DND-41 (cell line): Measurements from ENCODE around the gene SLC29A4.
"Not testable (repeated sequence)": the region's sequence is repeated elsewhere in the genome, so short reads cannot be mapped to it uniquely, and the experiment has no call there.

ENCODE experiments used
- ATAC-seq: fragments of 200-7000 bp; cut with Tn5 transposase; 3 replicates; pipeline ENCODE4 v1.9.1; 2021; ENCODE audit warnings: low read depth; ENCODE audit not compliant: insufficient read depth
- DNase-seq: peaks from one replicate; pipeline ENCODE4 v3.0.0-alpha.2; 2020
- H2AFZ ChIP-seq: 2 replicates; pipeline ENCODE4 v1.6.0; 2012; ENCODE audit warnings: low read depth, low read length
- H3K27ac ChIP-seq: 2 replicates; pipeline ENCODE4 v1.5.1; 2012; ENCODE audit warnings: low read length, inconsistent platforms
- H3K27me3 ChIP-seq: fragments of 200-600 bp; sonication (generic); 2 replicates; pipeline ENCODE4 v1.6.0; 2012; ENCODE audit warnings: low read length, mild to moderate bottlenecking, inconsistent platforms; ENCODE audit not compliant: insufficient read depth, poor library complexity
- H3K36me3 ChIP-seq: 2 replicates; pipeline ENCODE4 v1.5.1; 2012; ENCODE audit warnings: low read length, inconsistent platforms; ENCODE audit not compliant: insufficient read depth
- H3K4me1 ChIP-seq: 2 replicates; pipeline ENCODE4 v1.5.1; 2012; ENCODE audit warnings: mild to moderate bottlenecking, low read length; ENCODE audit not compliant: insufficient read depth
- H3K4me2 ChIP-seq: 2 replicates; pipeline ENCODE4 v1.6.0; 2012; ENCODE audit warnings: mild to moderate bottlenecking, moderate library complexity, low read length, inconsistent platforms; ENCODE audit not compliant: insufficient read depth
- H3K4me3 ChIP-seq, 2 experiments: fragments of 200-600 bp in 1 of 2; shearing (Covaris generic) in 1 of 2; 2 replicates each; pipeline ENCODE4 v1.5.1; 2012 to 2016; ENCODE audit warnings: inconsistent platforms in 2 of 2, low read length in 2 of 2, mild to moderate bottlenecking in 2 of 2, low read depth in 1 of 2, moderate library complexity in 1 of 2
- H3K79me2 ChIP-seq: 2 replicates; pipeline ENCODE4 v1.6.0; 2012; ENCODE audit warnings: low read length, inconsistent platforms; ENCODE audit not compliant: insufficient read depth
- H3K9ac ChIP-seq: 2 replicates; pipeline ENCODE4 v1.6.0; 2012; ENCODE audit warnings: low read depth, mild to moderate bottlenecking, inconsistent platforms, low read length, moderate library complexity
- H3K9me3 ChIP-seq: 2 replicates; pipeline ENCODE4 v1.5.1; 2012; ENCODE audit warnings: low read length, moderate library complexity, mild to moderate bottlenecking, inconsistent platforms; ENCODE audit not compliant: insufficient read depth, severe bottlenecking
- H4K20me1 ChIP-seq: 2 replicates; pipeline ENCODE4 v1.6.0; 2012; ENCODE audit warnings: low read length; ENCODE audit not compliant: insufficient read depth
- EZH2 ChIP-seq: IDR thresholded peaks from 3 replicates; pipeline ENCODE4 v1.6.1; 2012; ENCODE audit warnings: borderline replicate concordance, low read depth, mild to moderate bottlenecking, moderate library complexity, low read length, inconsistent platforms; ENCODE audit not compliant: severe bottlenecking
- TF ChIP-seq, protein P1 (sequence below): IDR thresholded peaks from 2 replicates; pipeline ENCODE4 v1.5.1; 2012; ENCODE audit warnings: borderline replicate concordance, low read length, moderate library complexity, mild to moderate bottlenecking; ENCODE audit not compliant: poor library complexity, severe bottlenecking; ENCODE audit errors: extremely low read depth

The SLC29A4 gene

DNA sequence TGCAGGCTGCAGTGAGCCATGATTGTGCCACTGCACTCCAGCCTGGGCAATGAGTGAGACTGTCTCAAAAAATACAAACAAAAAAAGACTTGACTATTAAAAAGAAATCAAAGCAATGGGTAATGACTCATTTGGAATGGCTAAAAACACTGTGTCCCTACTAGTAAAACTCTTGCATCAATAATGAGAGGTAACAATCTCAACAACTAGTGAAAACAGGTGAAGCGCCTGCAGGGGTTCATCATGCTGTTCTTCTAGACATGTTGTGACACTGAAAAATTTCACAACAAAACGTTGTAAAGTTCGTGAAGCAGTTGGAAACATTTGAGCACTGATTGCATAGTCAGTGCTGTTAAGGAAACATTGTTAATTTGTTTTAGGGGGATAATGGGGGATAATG, 26.9 kb upstream of the SLC29A4 start:
- DNase-seq = no peak
- H3K36me3 ChIP-seq = no peaks in the 10 kb centered on the region
- ATAC-seq = no peak

DNA sequence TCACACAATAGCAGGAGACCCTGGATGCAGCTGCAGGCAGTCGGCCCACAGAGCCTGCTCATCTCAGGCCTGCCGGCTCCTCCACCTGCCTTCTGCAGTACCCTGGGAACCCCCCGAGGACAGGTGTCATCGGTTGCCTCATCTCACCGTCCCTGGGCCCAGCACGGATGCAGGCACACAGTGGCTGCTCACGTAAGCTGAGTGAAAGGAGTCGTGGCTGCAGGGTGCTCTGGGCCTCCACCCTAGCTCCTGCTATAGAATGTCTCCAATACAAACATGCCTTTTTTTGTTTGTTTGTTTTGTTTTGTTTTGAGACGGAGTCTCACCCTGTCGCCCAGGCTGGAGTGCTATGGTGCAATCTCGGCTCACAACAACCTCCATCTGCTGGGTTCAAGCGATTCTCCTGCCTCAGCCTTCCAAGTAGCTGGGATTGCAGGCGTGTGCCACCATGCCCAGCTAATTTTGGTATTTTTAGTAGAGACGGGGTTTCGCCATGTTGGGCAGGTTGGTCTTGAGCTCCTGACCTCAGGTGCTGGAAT, 22.1 kb upstream of the SLC29A4 start:
- not testable (repeated sequence) for H3K27me3 ChIP-seq, H3K36me3 ChIP-seq, ATAC-seq, H3K4me3 ChIP-seq, H3K4me1 ChIP-seq, DNase-seq, H3K79me2 ChIP-seq, H3K9ac ChIP-seq, H3K9me3 ChIP-seq, H3K4me2 ChIP-seq, H4K20me1 ChIP-seq, H2AFZ ChIP-seq, H3K27ac ChIP-seq

More for the DNA sequence above, 26.9 kb upstream of the SLC29A4 start:
- H3K9ac ChIP-seq = no peak overlapping the region
- no peak overlapping the region for H3K4me3 ChIP-seq
- H3K4me2 ChIP-seq = no peak overlapping the region
- no peaks in the 10 kb centered on the region for H3K9me3 ChIP-seq
- H4K20me1 ChIP-seq = no peaks in the 10 kb centered on the region
- H3K27me3 ChIP-seq = no peaks in the 10 kb centered on the region
- no peak overlapping the region for H2AFZ ChIP-seq
- H3K79me2 ChIP-seq = no peaks in the 10 kb centered on the region
- H3K4me1 ChIP-seq = no peaks in the 10 kb centered on the region
- H3K27ac ChIP-seq = no peak overlapping the region
- TF ChIP-seq EZH2 = no peak
- TF ChIP-seq, protein P1, sequence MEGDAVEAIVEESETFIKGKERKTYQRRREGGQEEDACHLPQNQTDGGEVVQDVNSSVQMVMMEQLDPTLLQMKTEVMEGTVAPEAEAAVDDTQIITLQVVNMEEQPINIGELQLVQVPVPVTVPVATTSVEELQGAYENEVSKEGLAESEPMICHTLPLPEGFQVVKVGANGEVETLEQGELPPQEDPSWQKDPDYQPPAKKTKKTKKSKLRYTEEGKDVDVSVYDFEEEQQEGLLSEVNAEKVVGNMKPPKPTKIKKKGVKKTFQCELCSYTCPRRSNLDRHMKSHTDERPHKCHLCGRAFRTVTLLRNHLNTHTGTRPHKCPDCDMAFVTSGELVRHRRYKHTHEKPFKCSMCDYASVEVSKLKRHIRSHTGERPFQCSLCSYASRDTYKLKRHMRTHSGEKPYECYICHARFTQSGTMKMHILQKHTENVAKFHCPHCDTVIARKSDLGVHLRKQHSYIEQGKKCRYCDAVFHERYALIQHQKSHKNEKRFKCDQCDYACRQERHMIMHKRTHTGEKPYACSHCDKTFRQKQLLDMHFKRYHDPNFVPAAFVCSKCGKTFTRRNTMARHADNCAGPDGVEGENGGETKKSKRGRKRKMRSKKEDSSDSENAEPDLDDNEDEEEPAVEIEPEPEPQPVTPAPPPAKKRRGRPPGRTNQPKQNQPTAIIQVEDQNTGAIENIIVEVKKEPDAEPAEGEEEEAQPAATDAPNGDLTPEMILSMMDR = no peak

DNA sequence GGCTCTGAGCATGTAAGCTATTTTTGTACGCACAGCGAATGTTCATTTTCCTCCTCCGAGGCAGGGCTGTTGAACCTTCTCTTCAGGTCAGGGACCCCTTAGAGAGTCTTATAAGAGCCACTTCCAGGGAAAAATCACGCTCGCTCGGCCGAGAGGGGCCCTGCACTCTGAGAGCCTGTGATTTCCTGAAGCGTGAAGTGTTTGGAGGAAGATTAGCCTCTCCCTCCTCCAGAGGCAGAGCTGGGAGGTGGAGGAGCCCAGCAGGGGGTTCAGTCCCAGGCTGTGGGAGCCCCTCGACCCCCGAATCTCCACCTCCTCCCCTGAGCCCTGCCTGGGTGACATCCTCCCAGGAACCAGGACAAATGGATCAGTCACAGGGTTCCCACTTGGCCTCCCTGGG, 19.7 kb upstream of the SLC29A4 start:
- not testable (repeated sequence) for DNase-seq, H3K4me2 ChIP-seq, H2AFZ ChIP-seq, H4K20me1 ChIP-seq, H3K27ac ChIP-seq, H3K4me3 ChIP-seq, H3K9me3 ChIP-seq, H3K27me3 ChIP-seq, ATAC-seq, H3K9ac ChIP-seq, H3K4me1 ChIP-seq, H3K79me2 ChIP-seq, H3K36me3 ChIP-seq

DNA sequence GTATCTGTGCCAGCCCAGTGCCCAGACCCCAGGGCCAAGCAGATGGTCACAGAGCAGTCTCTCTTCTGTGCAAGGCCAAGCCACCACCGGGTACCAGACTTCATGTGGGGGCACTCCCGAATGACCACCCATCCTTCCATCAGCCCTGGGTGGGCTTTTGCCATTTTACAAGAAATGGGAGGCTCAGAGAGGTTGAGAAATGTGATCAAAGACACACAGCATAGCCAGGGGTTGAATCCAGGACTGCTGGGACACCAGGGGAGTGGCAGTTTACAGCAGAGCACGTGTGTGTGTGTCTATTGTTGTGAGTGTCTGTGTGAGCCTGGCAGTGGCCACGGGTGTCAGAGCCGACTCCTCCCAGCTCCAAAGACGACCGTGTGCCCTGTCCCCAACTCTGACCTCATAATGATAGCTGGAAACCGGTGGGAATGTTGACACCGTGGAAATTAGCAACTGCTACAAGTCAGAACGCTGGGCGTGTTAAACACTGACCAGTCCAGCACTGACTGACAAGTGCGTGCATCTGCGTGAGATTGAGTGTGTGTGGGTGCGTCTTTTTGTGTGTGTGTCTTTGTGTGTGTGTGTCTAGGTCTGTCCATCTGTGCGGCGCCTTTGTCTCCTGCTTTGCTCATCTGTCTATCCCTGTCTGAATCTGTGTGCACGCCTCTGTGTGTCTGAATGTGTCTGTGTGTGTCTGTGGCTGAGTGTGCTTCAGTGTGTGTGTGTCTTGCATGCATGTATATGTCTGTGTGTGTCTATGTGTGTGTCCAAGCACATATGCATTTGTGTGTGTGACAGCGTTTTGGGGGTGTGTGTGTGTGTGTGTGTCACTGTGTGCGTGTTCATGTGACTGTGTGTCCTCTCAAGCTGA, 17.2 kb upstream of the SLC29A4 start:
- ATAC-seq = no peak
- H4K20me1 ChIP-seq = no peaks in the 10 kb centered on the region
- H3K9ac ChIP-seq = no peak overlapping the region
- H3K36me3 ChIP-seq = no peaks in the 10 kb centered on the region
- H3K27ac ChIP-seq = no peak overlapping the region
- no peak overlapping the region for H3K4me3 ChIP-seq
- TF ChIP-seq EZH2 = no peak
- TF ChIP-seq, protein P1 = no peak
- no peak for DNase-seq
- no peak overlapping the region for H3K4me2 ChIP-seq
- no peaks in the 10 kb centered on the region for H3K79me2 ChIP-seq
- H3K27me3 ChIP-seq = no peaks in the 10 kb centered on the region
- H2AFZ ChIP-seq = no peak overlapping the region
- no peaks in the 10 kb centered on the region for H3K4me1 ChIP-seq
- no peaks in the 10 kb centered on the region for H3K9me3 ChIP-seq
